ENCODE data around the gene BABAM2.

GRCh38 chr2:28048341-28048740, 157.8 kb downstream of the BABAM2 start:
- TF ChIP-seq CTCF (conservative IDR thresholded peaks at IDR 0.05), result no peak
- TF ChIP-seq EZH2 (IDR thresholded peaks at IDR 0.05; ENCODE audit: low read depth), result no peak
